Measurements from ENCODE around the gene LCP1. TPM values are rescaled to one million over a fixed set of nuclear protein-coding genes. Genes with fewer than 3 reads are reported as not detected.
"Not testable (repeated sequence)": the region's sequence is repeated elsewhere in the genome, so short reads cannot be mapped to it uniquely, and the experiment has no call there.

Gene LCP1
- polyA plus RNA-seq, 2 donors, result 3.1 to 7.6 TPM

DNA sequence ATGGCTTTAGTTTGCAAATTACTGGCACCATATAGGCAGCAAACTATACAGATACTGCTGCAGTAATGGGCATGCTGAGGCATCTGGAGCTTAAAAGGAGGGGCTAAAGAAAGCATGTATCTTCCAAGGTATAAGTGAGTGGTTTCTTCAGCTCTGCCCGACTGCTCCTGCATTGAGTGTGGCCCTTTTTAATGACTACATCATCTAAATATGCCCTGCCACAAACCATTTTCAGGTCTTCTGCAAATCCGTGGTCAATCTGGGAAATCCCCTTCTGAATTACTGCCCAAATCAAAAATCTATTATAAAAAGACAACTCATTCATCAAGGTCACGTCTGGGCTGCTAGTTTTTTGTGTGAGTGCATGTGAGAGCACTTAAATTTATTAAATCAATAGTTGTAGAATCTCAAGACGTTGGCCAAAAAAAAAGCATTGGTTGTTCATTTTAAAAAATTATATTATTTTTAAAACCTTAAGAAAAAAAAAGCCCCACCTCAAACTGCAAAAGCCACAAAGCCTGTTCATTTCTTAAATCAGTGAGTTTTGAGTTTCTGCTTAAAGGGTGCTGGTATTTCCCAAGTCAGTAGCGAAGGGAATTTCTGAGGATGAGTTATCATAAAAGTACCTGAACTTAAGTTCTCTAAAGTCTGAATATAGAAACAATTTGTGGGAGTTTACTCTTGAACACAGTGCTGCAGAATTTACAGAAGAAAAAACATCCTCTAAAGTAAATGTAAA lies 16.3 kb downstream of the LCP1 start:
- 35% methylated on average over 5 of the region's 5 CpGs for WGBS, 2 donors
- H3K9me3 ChIP-seq (ENCODE audit: control insufficient read depth in 2 of 2, insufficient read depth in 1 of 2, low read depth in 1 of 2, low read length in 1 of 2), result no peaks in the 10 kb centered on the region

DNA sequence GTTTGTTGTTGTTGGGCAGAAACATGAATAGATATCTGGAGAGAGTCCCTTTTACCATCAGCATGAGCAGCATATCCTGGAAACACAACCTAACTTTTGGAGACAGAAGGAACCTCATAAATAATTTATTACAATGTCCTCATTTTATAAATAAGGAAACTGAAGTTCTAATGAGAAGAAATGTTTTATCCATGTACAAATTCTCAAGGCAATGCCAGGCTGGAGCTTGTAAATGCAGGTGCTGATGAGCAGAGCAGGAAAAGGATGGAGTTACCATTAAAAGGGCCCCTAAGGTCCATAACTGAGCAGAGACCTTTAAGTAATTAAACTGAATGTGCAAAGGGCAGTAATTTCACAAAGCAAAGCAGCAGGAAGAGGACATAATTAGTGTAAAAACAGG lies 17.3 kb downstream of the LCP1 start:
- Histone ChIP-seq H3K27me3 (ENCODE audit: control insufficient read depth in 1 of 2, insufficient read depth in 2 of 2, low read length in 2 of 2) (no peaks in the 10 kb centered on the region), H3K27ac (ENCODE audit: low read depth in 2 of 2, low read length in 1 of 2) (no peak overlapping the region), H3K9me3 (ENCODE audit: control insufficient read depth in 2 of 2, insufficient read depth in 1 of 2, low read depth in 1 of 2, low read length in 1 of 2) (no peaks in the 10 kb centered on the region), H3K4me3 (ENCODE audit: low read depth in 1 of 2, low read length in 2 of 2) (no peak overlapping the region), H3K36me3 (ENCODE audit: control insufficient read depth in 2 of 2, insufficient read depth in 2 of 2, low read length in 1 of 2) (no peaks in the 10 kb centered on the region), H3K4me1 (ENCODE audit: control insufficient read depth in 2 of 2, insufficient read depth in 2 of 2, low read length in 1 of 2) (no peaks in the 10 kb centered on the region)

More for the DNA sequence above, 16.3 kb downstream of the LCP1 start:
- Histone ChIP-seq H3K4me1 (ENCODE audit: control insufficient read depth in 2 of 2, insufficient read depth in 2 of 2, low read length in 1 of 2) (peaks cover 0 to 2% of the 10 kb centered on the region in 2 donors), H3K27ac (ENCODE audit: low read depth in 2 of 2, low read length in 1 of 2) (no peak overlapping the region), H3K4me3 (ENCODE audit: low read depth in 1 of 2, low read length in 2 of 2) (no peak overlapping the region), H3K27me3 (ENCODE audit: control insufficient read depth in 1 of 2, insufficient read depth in 2 of 2, low read length in 2 of 2) (no peaks in the 10 kb centered on the region), H3K36me3 (ENCODE audit: control insufficient read depth in 2 of 2, insufficient read depth in 2 of 2, low read length in 1 of 2) (no peaks in the 10 kb centered on the region)

- H3K9me3 ChIP-seq (ENCODE audit: control insufficient read depth in 2 of 2, insufficient read depth in 1 of 2, low read depth in 1 of 2, low read length in 1 of 2); H3K27me3 ChIP-seq (ENCODE audit: control insufficient read depth in 1 of 2, insufficient read depth in 2 of 2, low read length in 2 of 2); H3K27ac ChIP-seq (ENCODE audit: low read depth in 2 of 2, low read length in 1 of 2); H3K4me3 ChIP-seq (ENCODE audit: low read depth in 1 of 2, low read length in 2 of 2); H3K36me3 ChIP-seq (ENCODE audit: control insufficient read depth in 2 of 2, insufficient read depth in 2 of 2, low read length in 1 of 2); H3K4me1 ChIP-seq (ENCODE audit: control insufficient read depth in 2 of 2, insufficient read depth in 2 of 2, low read length in 1 of 2): not testable (repeated sequence)
- WGBS, 2 donors, result 93 to 95% methylated on average over 31 to 36 of the region's 36 CpGs
Observed at GRCh38 chr13:46162741-46163140, 19.2 kb downstream of the LCP1 start.

DNA sequence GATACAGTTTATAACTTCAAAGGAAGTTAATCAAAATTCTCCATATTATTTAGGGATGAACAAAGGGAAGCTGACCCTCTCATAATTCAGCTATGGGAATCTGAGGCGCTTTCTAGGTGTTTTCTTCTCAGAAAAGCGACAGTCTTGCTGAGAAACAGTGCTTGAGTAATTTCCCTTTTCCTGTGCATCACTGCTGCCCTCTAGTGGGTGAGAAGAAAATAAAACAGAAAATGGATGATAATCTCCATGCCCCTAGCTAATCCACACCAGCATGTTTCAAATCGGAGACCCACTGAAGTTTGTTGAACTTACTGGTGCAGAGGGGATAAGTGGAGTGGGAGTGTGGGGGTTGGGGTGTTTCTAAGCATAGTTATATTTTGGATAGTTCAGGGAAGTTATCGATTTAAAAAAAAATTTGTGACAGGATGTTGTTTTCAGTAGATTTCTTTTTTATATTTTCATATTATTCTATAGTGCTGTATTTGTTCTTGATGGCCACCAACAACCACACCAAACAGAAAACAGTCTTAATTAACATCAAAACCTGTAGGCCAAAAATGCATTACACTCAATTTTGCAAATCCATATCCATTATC lies 21.4 kb downstream of the LCP1 start:
- H3K27me3 ChIP-seq (ENCODE audit: control insufficient read depth in 1 of 2, insufficient read depth in 2 of 2, low read length in 2 of 2), result no peaks in the 10 kb centered on the region
- H3K27ac ChIP-seq (ENCODE audit: low read depth in 2 of 2, low read length in 1 of 2), result no peak overlapping the region
- no peaks in the 10 kb centered on the region for H3K9me3 ChIP-seq (ENCODE audit: control insufficient read depth in 2 of 2, insufficient read depth in 1 of 2, low read depth in 1 of 2, low read length in 1 of 2)
- WGBS, 2 donors, result 19 to 21% methylated on average over 4 of the region's 4 CpGs
- no peak overlapping the region for H3K4me3 ChIP-seq (ENCODE audit: low read depth in 1 of 2, low read length in 2 of 2)
- H3K36me3 ChIP-seq (ENCODE audit: control insufficient read depth in 2 of 2, insufficient read depth in 2 of 2, low read length in 1 of 2), result peaks cover 0 to 1% of the 10 kb centered on the region in 2 donors
- H3K4me1 ChIP-seq (ENCODE audit: control insufficient read depth in 2 of 2, insufficient read depth in 2 of 2, low read length in 1 of 2), result no peaks in the 10 kb centered on the region

DNA sequence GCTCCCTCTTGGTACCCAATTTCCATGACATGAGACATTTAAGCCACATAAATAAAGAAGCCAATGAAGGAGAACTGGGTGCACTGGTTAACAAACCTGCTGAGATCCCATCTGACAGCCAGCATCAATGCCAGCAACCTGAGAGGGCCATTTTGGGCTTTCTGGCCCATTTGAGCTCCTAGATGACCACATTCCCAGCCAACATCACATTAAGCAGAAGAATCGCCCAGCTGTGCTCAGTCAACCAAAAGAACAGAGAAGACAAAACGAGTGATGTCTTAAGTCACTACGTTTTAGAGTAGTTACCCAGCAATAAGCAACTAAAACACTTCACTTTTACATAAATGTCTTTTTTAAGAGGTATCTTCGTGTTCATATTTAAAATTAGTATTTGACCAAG lies 21.9 kb downstream of the LCP1 start:
- Histone ChIP-seq H3K9me3 (ENCODE audit: control insufficient read depth in 2 of 2, insufficient read depth in 1 of 2, low read depth in 1 of 2, low read length in 1 of 2) (no peaks in the 10 kb centered on the region), H3K27me3 (ENCODE audit: control insufficient read depth in 1 of 2, insufficient read depth in 2 of 2, low read length in 2 of 2) (no peaks in the 10 kb centered on the region), H3K36me3 (ENCODE audit: control insufficient read depth in 2 of 2, insufficient read depth in 2 of 2, low read length in 1 of 2) (peaks cover 0 to 3% of the 10 kb centered on the region in 2 donors), H3K4me3 (ENCODE audit: low read depth in 1 of 2, low read length in 2 of 2) (no peak overlapping the region), H3K27ac (ENCODE audit: low read depth in 2 of 2, low read length in 1 of 2) (no peak overlapping the region), H3K4me1 (ENCODE audit: control insufficient read depth in 2 of 2, insufficient read depth in 2 of 2, low read length in 1 of 2) (no peaks in the 10 kb centered on the region)
- WGBS, 2 donors, result 57 to 58% methylated on average over 4 of the region's 4 CpGs

GRCh38 chr13:46158983-46159382 lies 23.0 kb downstream of the LCP1 start:
- WGBS, 2 donors, result 78 to 82% methylated on average over 2 of the region's 2 CpGs
- Histone ChIP-seq H3K27ac (ENCODE audit: low read depth in 2 of 2, low read length in 1 of 2) (no peak overlapping the region), H3K9me3 (ENCODE audit: control insufficient read depth in 2 of 2, insufficient read depth in 1 of 2, low read depth in 1 of 2, low read length in 1 of 2) (no peaks in the 10 kb centered on the region), H3K36me3 (ENCODE audit: control insufficient read depth in 2 of 2, insufficient read depth in 2 of 2, low read length in 1 of 2) (peaks cover 0 to 3% of the 10 kb centered on the region in 2 donors), H3K4me3 (ENCODE audit: low read depth in 1 of 2, low read length in 2 of 2) (no peak overlapping the region), H3K4me1 (ENCODE audit: control insufficient read depth in 2 of 2, insufficient read depth in 2 of 2, low read length in 1 of 2) (no peaks in the 10 kb centered on the region), H3K27me3 (ENCODE audit: control insufficient read depth in 1 of 2, insufficient read depth in 2 of 2, low read length in 2 of 2) (no peaks in the 10 kb centered on the region)

GRCh38 chr13:46158222-46158621 lies 23.8 kb downstream of the LCP1 start:
- H3K27ac ChIP-seq (ENCODE audit: low read depth in 2 of 2, low read length in 1 of 2), result no peak overlapping the region
- H3K4me1 ChIP-seq (ENCODE audit: control insufficient read depth in 2 of 2, insufficient read depth in 2 of 2, low read length in 1 of 2), result no peaks in the 10 kb centered on the region
- H3K4me3 ChIP-seq (ENCODE audit: low read depth in 1 of 2, low read length in 2 of 2), result no peak overlapping the region
- no peaks in the 10 kb centered on the region for H3K9me3 ChIP-seq (ENCODE audit: control insufficient read depth in 2 of 2, insufficient read depth in 1 of 2, low read depth in 1 of 2, low read length in 1 of 2)
- H3K27me3 ChIP-seq (ENCODE audit: control insufficient read depth in 1 of 2, insufficient read depth in 2 of 2, low read length in 2 of 2), result no peaks in the 10 kb centered on the region
- WGBS, 2 donors, result 53% methylated on average over 2 of the region's 2 CpGs
- H3K36me3 ChIP-seq (ENCODE audit: control insufficient read depth in 2 of 2, insufficient read depth in 2 of 2, low read length in 1 of 2), result peaks cover 0 to 3% of the 10 kb centered on the region in 2 donors

GRCh38 chr13:46154136-46154801 lies 27.7 kb downstream of the LCP1 start:
- H3K27me3 ChIP-seq (ENCODE audit: control insufficient read depth in 1 of 2, insufficient read depth in 2 of 2, low read length in 2 of 2), result no peaks in the 10 kb centered on the region
- WGBS, 2 donors, result 39 to 46% methylated on average over 7 of the region's 7 CpGs
- no peaks in the 10 kb centered on the region for H3K9me3 ChIP-seq (ENCODE audit: control insufficient read depth in 2 of 2, insufficient read depth in 1 of 2, low read depth in 1 of 2, low read length in 1 of 2)
- no peaks in the 10 kb centered on the region for H3K4me1 ChIP-seq (ENCODE audit: control insufficient read depth in 2 of 2, insufficient read depth in 2 of 2, low read length in 1 of 2)
- H3K4me3 ChIP-seq (ENCODE audit: low read depth in 1 of 2, low read length in 2 of 2), result no peak overlapping the region
- peaks cover 0 to 3% of the 10 kb centered on the region in 2 donors for H3K36me3 ChIP-seq (ENCODE audit: control insufficient read depth in 2 of 2, insufficient read depth in 2 of 2, low read length in 1 of 2)
- no peak overlapping the region for H3K27ac ChIP-seq (ENCODE audit: low read depth in 2 of 2, low read length in 1 of 2)

- Histone ChIP-seq H3K27ac (ENCODE audit: low read depth in 2 of 2, low read length in 1 of 2) (no peak overlapping the region), H3K9me3 (ENCODE audit: control insufficient read depth in 2 of 2, insufficient read depth in 1 of 2, low read depth in 1 of 2, low read length in 1 of 2) (no peaks in the 10 kb centered on the region), H3K4me3 (ENCODE audit: low read depth in 1 of 2, low read length in 2 of 2) (no peak overlapping the region), H3K36me3 (ENCODE audit: control insufficient read depth in 2 of 2, insufficient read depth in 2 of 2, low read length in 1 of 2) (peaks cover 0 to 3% of the 10 kb centered on the region in 2 donors), H3K27me3 (ENCODE audit: control insufficient read depth in 1 of 2, insufficient read depth in 2 of 2, low read length in 2 of 2) (no peaks in the 10 kb centered on the region), H3K4me1 (ENCODE audit: control insufficient read depth in 2 of 2, insufficient read depth in 2 of 2, low read length in 1 of 2) (no peaks in the 10 kb centered on the region)
- 78 to 88% methylated on average over 6 of the region's 6 CpGs for WGBS, 2 donors
Observed at GRCh38 chr13:46152627-46153328, 29.2 kb downstream of the LCP1 start.
